Measurements from ENCODE around the gene TXNRD2. TPM values are rescaled to one million over a fixed set of nuclear protein-coding genes. Genes with fewer than 3 reads are reported as not detected.

The TXNRD2 gene
- total RNA-seq, 1 experiment from 2014 or later: 95.8 TPM

GRCh38 chr22:19866665-19867009 is 75.0 kb downstream of the TXNRD2 start:
- no peak for DNase-seq (ENCODE audit: low spot score)

DNA sequence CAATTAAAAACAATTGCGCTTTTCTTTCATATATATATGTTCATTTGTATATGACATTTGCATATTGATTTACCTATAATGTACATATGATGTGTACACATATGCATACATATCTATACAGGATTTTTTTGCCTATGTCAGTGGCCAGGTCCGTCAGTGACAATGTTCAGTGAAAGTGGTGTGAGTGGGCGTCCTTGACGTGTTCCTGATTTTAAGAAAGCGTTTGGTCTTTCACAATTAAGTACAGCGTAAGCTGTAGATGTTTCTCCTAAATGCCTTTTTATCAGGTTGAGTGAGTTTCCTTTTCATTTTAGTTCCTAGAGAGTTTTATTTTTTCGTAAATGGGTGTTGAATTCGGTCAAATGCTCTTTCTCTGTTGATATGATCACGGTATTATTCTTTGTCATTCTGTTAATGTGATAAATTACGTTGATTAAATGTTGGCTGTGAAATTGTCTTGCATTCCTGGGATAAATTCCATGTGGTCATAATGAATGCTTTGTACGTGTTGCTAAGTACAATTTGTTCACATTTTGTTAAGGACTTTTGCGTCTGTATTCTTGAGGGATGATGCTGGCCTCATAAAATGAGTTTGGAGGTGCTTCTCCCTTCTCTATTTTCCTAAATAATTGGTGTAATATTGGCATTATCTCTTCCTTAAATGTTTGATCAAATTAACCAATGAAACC is 76.3 kb downstream of the TXNRD2 start:
- DNase-seq (ENCODE audit: low spot score): no peak

- DNase-seq (ENCODE audit: low spot score): no peak
Observed at GRCh38 chr22:19864538-19865106, 77.0 kb downstream of the TXNRD2 start.

DNA sequence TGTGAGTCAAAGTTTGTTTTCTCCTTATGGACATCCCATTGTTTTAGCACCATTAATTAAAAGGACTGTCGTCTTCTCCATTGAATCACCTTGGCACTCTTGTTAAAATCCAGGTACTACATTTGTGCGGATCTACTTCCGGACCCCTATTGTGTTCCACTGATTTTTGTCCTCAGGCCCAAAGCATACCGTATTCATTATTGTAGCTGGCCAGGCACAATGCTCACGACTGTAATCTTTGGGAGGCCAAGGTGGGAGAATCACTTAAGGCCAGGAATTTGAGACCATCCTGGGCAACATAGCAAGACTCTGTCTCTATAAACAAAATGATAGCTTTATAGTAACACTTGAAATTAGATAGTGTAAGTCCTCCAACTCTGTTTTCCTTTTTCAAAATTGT is 78.0 kb downstream of the TXNRD2 start:
- no peak for DNase-seq (ENCODE audit: low spot score)

- no peak for DNase-seq (ENCODE audit: low spot score)
Observed at GRCh38 chr22:19862619-19863246, 78.9 kb downstream of the TXNRD2 start.

DNA sequence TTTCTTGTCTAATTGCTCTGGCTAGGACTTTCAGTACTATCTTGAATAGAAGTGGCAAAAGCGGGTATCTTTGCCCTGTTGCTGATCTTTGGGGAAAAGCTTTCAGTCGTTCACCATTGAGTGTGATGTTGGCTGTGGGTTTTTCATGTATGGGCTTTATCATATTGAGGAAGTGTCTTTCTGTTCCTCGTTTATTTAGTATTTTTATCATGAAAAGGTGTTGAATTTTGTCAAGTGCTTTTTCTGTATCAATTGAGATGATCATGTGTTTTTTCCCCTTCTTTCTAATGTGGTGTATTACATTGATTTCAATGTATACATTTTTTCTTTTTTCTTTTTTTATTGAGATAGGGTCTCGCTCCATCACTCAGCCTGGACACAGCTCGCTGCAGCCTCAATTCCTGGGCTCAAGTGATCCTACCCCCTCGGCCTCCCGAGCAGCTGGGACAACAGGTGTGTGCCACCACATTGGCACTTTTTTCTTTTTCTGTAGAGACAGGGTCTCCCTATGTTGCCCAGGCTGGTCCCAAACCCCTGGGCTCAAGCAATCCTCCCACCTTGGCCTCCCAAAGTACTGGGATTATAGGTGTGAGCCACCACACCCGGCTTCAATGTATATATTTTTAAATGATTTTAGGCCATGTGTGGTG is 81.6 kb downstream of the TXNRD2 start:
- no peak for DNase-seq (ENCODE audit: low spot score)

- DNase-seq (ENCODE audit: low spot score): no peak
Observed at GRCh38 chr22:19857382-19857781, 84.2 kb downstream of the TXNRD2 start.

- peak; percentile 89 for DNase-seq (ENCODE audit: low spot score)
Observed at GRCh38 chr22:19855504-19856409, 85.9 kb downstream of the TXNRD2 start.

DNA sequence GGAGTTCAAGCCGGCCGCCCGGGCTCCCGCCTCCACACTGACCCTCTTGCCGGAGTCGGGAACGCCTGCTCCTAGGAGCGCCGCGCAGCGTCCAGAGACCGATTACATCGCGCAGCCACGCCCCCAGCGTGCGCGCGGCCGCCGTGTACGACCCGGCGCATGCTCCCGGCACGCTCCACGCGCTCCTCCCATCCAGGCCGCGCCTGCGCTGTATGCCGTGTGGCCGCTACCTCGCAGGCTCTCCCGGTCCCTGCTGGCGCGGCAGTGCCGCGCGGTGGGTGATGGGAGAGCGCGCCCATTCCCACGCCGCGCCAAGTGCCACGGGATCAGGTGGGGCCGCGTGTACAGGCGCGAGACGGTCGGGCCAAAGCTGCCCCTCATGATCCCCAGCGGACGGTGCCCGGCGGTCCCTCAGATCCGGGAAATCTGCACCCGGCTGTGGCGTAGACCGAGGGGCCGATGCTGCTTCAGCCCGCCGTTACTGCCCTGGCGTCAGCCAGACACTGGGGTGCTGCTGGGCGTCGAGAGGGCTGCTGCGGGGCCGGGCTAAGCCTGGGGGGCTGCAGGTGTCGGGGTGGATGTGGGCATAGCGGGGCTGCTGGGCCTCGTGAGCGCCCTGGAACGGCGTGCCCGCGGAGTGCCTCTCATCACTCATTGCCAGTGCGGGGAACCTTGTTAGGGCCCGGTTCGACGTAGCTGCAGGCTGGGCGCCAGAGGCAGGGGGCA is 86.7 kb downstream of the TXNRD2 start, which contains the start of the genes GNB1L and RTL10:
GNB1L (minus strand) TSS at position 97 of the 726 bp plus-strand sequence. CDS start 33,519 bp downstream, outside the sequence.
RTL10 (minus strand) TSS at position 97 of the 726 bp plus-strand sequence. CDS start 2,613 bp downstream, outside the sequence.
- DNase-seq (ENCODE audit: low spot score): peak; percentile 100

DNA sequence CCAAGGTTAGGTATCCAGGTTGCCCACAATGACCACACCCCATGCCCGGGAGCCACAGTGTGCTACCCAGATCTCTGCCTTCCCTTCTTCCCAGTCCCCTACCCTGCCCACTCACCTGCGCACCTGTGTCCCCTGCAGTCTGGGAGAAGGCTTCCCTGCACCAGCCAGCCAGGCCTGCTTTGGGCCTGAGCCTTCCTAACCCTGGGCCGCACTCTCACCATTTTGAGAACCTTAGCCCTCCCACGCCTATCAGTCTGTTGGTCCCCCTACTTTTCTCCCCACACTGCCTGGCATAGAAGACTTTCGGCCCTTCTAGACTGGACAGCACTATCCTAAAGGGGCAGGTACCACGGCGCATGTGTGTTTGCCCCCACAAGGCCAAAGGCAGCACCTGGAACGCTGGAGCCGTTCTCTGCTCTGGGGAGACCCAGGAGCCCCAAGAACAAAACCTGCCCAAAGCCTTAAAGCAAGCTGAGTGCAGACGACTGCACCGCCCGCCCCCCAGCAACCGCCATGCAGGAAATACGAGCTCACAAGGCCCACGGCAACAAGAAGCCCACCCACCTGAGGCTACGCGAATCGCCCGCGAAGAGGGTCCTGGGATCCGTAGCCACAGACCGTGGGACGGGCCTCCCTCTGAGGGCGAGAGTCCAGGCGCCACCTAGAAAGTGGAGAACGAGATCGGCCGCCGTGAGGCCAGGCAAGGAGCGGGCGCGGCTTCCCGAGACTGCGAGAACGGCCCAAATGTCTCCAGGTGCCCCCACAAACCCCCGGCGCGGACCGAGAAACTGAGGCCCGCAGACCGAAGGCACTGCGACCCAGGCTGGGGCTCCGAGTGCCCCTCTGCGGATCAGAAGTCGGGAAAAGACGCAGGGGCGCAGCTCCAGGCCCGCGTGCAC is 87.5 kb downstream of the TXNRD2 start:
- DNase-seq (ENCODE audit: low spot score): peak; percentile 60

GRCh38 chr22:19853058-19853878 is 88.3 kb downstream of the TXNRD2 start:
- peak; percentile 36 for DNase-seq (ENCODE audit: low spot score)

DNA sequence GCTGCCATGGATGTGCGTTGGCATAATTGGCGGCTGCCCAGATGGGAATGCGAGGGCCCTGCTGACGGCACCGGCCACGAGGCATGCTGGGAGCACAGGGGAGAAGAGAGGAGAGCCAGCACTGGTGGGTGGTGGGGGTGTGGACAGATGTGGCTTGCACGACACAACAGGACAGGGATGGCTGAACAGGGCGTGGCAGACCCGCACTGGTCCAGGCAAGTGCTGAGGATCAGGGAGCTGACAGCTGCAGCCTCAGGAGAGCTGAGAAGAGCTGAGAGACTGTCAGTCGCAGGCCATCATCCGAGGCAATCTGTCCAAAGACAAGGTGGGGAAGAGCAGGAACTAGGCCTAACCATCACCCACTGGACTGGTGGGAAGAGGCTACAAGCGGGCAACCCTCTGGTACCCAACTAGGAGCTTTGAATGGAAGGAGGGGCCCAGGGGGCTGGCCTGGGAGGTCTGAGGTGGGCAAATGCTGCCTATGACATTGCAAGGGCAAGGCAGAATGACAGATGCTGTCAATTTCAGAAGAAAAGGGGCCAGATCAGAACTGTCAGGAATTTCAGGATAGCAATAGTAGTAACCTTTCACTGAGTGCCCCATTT is 89.3 kb downstream of the TXNRD2 start:
- DNase-seq (ENCODE audit: low spot score): no peak

DNA sequence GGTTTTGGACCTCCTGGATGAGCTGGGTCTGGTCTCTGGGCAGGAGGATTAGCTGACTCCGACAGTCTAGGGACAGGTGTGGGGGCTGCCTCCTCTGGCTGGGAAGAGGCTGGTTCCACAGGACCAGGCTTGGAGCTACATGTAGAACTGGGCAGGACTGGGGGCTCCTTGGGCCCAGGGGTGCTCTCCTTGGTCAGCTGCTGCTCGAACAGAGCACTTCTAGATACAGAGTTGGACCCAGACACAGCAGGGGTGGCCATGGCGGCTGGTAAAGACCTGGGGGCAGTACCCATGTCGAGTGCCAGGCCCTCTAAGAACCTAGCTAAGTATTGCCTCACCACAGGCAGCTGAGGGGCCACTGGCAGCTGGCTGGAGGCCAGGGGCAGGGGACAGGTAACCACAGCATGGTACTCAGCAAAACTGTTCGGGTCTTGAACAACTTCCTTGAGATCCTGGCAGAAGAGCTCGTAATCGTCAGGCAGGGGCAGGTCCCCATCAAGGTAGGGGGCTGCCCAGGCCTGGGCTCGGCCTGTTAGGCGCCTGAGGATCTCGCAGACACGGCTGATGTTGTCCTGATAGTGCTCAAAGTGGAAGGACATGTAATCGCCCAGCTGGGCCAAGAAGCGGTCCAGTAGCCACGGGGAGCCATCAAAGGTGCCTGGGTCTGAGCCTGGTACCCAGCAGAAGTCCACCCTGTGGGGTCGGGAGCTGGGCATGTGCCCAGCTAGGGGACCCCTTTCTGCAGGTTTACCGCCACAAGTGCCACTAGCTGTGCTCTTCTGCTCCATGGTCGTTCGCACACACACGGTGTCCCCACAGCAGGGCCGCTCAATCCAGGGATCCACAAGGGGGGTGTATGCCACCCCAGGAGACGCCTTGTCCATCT is 90.1 kb downstream of the TXNRD2 start:
- no peak for DNase-seq (ENCODE audit: low spot score)

GRCh38 chr22:19850763-19851109 is 90.9 kb downstream of the TXNRD2 start:
- DNase-seq (ENCODE audit: low spot score): no peak

DNA sequence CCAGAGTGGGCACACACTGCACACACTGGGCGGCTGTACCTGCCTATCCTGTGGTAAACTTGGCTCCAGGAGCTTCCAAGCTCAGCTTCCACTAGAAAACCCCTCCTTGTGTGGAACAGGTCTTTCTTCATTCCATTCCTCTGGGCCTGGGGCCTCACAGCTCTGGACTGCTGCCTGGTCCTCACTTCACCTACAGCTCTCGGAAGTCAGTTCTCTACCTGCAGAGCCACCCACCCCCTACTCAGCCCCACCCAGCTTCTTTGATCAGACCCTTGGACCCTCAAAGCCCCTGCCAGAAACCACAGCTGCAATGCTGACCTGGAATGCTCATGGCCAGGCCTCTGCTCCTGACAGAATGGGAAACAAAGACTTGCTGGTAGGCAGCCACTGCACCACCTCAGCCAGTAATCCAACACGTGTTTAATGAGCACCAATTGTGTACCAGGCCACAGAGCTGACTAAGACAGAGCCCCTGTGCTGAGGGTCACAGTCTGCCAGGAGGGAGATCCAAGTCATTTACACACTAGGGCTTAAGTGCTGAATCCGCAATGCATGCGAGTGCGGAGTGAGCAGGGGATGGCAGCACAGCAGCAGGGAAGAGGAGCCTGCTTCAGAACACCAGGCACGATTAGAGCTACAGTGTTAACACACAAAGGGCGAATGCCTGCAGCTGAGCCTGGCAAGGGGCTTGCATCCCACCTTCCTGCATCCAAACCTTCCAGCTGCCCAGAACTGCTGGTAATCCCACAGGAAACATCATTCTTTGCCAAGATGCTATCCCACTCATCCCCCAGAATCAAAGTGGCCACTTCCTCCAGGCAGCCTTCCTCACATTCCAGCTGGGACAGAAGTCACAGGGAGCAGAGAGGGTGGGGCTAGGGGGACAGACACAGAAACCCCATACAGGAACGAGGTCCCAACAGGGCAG is 91.5 kb downstream of the TXNRD2 start:
- peak; percentile 98 for DNase-seq (ENCODE audit: low spot score)
